Vagina (tissue), 2 donors: ENCODE data around the gene CENPE. TPM values are rescaled to one million over a fixed set of nuclear protein-coding genes. Genes with fewer than 3 reads are reported as not detected.
"Not testable (repeated sequence)": the region's sequence is repeated elsewhere in the genome, so short reads cannot be mapped to it uniquely, and the experiment has no call there.

Experiments used
- DNase-seq, 2 donors: peaks; one replicate each; pipeline ENCODE4 v3.0.0-alpha.2; 2017; ENCODE audit errors: extremely low spot score in 2 of 2
- H3K27ac ChIP-seq: fragments of 200-600 bp; sonication (generic); one replicate; pipeline ENCODE4 v1.5.1; 2019
- H3K27me3 ChIP-seq: fragments of 200-600 bp; sonication (generic); one replicate; pipeline ENCODE4 v1.5.1; 2019
- H3K36me3 ChIP-seq, 2 donors: fragments of 200-600 bp; sonication (generic); one replicate each; pipeline ENCODE4 v1.5.1; 2017 to 2019
- H3K4me1 ChIP-seq: fragments of 200-600 bp; sonication (generic); one replicate; pipeline ENCODE4 v1.5.1; 2019
- H3K4me3 ChIP-seq, 2 donors: fragments of 200-600 bp; sonication (generic); 1 replicate in 1 of 2; 2 replicates in 1 of 2; pipeline ENCODE4 v1.5.1; 2016 to 2019
- H3K9me3 ChIP-seq: fragments of 200-600 bp; sonication (generic); one replicate; pipeline ENCODE4 v1.5.1; 2019
- POLR2A ChIP-seq, 2 donors: fragments of 450-650 bp; IDR thresholded peaks; one replicate each; pipeline ENCODE4 v1.6.1; 2017; ENCODE audit warnings: antibody characterized with exemption in 2 of 2, mild to moderate bottlenecking in 2 of 2, moderate library complexity in 2 of 2
- POLR2AphosphoS5 ChIP-seq, 2 donors: sonication (generic); formaldehyde crosslinking; IDR thresholded peaks; one replicate each; pipeline ENCODE4 v1.9.0; 2017; ENCODE audit warnings: antibody characterized with exemption in 2 of 2, mild to moderate bottlenecking in 2 of 2, low read depth in 1 of 2; ENCODE audit not compliant: insufficient read depth in 1 of 2
- intact Hi-C: fragments of 100-400 bp; cut with DNase I; formaldehyde crosslinking; loops from one replicate; pipeline ENCODE4 v1.15.1; 2023
- total RNA-seq: library from RNA; depleted of rRNA; stranded (reverse); fragments of >200 nt; gene quantifications from one replicate; pipeline ENCODE4 v1.2.3, GENCODE V29; 2016
- TF ChIP-seq, protein P1 (sequence below), 3 experiments: fragments of 450-650 bp in 2 of 3; fragments of 200-600 bp in 1 of 3; sonication (generic) in 1 of 3; IDR thresholded peaks; one replicate each; pipeline ENCODE4 v1.5.1; 2017 to 2019; ENCODE audit warnings: antibody characterized with exemption in 3 of 3, mild to moderate bottlenecking in 2 of 3, moderate library complexity in 2 of 3

Gene CENPE
- total RNA-seq, 1 donor from 2014 or later, result 2.2 TPM

GRCh38 chr4:103171006-103171405, 27.1 kb downstream of the CENPE start:
- no peak for DNase-seq
- no peaks in the 10 kb centered on the region for H3K27me3 ChIP-seq
- no peak overlapping the region for H3K4me3 ChIP-seq
- no peaks in the 10 kb centered on the region for H3K4me1 ChIP-seq
- H3K9me3 ChIP-seq, result no peaks in the 10 kb centered on the region
- H3K27ac ChIP-seq, result no peak overlapping the region
- intact Hi-C loops, result no loop called here
- no peaks in the 10 kb centered on the region for H3K36me3 ChIP-seq
- TF ChIP-seq, protein P1, sequence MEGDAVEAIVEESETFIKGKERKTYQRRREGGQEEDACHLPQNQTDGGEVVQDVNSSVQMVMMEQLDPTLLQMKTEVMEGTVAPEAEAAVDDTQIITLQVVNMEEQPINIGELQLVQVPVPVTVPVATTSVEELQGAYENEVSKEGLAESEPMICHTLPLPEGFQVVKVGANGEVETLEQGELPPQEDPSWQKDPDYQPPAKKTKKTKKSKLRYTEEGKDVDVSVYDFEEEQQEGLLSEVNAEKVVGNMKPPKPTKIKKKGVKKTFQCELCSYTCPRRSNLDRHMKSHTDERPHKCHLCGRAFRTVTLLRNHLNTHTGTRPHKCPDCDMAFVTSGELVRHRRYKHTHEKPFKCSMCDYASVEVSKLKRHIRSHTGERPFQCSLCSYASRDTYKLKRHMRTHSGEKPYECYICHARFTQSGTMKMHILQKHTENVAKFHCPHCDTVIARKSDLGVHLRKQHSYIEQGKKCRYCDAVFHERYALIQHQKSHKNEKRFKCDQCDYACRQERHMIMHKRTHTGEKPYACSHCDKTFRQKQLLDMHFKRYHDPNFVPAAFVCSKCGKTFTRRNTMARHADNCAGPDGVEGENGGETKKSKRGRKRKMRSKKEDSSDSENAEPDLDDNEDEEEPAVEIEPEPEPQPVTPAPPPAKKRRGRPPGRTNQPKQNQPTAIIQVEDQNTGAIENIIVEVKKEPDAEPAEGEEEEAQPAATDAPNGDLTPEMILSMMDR (IDR thresholded peaks at IDR 0.05), result no peak
- TF ChIP-seq POLR2AphosphoS5 (IDR thresholded peaks at IDR 0.05; ENCODE audit: insufficient read depth in 1 of 2, low read depth in 1 of 2) (no peak), POLR2A (IDR thresholded peaks at IDR 0.05) (no peak)

DNA sequence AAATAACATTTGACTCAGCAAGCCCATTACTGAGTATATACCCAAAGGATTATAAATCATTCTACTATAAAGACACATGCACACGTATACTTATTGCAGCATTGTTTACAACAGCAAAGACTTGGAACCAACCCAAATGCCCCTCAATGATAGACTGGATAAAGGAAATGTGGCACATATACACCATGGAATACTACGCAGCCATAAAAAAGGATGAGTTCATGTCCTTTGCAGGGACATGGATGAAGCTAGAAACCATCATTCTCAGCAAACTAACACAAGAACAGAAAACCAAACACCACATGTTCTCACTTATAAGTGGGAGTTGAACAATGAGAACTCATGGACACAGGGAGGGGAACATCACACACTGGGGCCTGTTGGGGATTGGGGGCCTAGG, 28.4 kb downstream of the CENPE start:
- H3K9me3 ChIP-seq, H3K27ac ChIP-seq, H3K36me3 ChIP-seq, H3K27me3 ChIP-seq, H3K4me3 ChIP-seq, H3K4me1 ChIP-seq, DNase-seq, intact Hi-C loops: not testable (repeated sequence)

- intact Hi-C loops, result no loop called here
- Histone ChIP-seq H3K4me3 (no peak overlapping the region), H3K4me1 (no peaks in the 10 kb centered on the region)
Measured at GRCh38 chr4:103168993-103169392, 29.1 kb downstream of the CENPE start.

GRCh38 chr4:103162176-103162575, 36.0 kb downstream of the CENPE start:
- no peak overlapping the region for H3K4me3 ChIP-seq
- H3K4me1 ChIP-seq, result no peaks in the 10 kb centered on the region
- H3K27ac ChIP-seq, result no peak overlapping the region
- no peaks in the 10 kb centered on the region for H3K9me3 ChIP-seq
- DNase-seq, result no peak
- TF ChIP-seq POLR2A (IDR thresholded peaks at IDR 0.05), result no peak
- no peak for TF ChIP-seq POLR2AphosphoS5 (IDR thresholded peaks at IDR 0.05; ENCODE audit: insufficient read depth in 1 of 2, low read depth in 1 of 2)
- TF ChIP-seq, protein P1 (IDR thresholded peaks at IDR 0.05), result no peak
- H3K27me3 ChIP-seq, result no peaks in the 10 kb centered on the region
- H3K36me3 ChIP-seq, result no peaks in the 10 kb centered on the region
- intact Hi-C loops, result no loop called here

More at GRCh38 chr4:103168993-103169392, 29.1 kb downstream of the CENPE start:
- DNase-seq, result no peak
- no peaks in the 10 kb centered on the region for H3K36me3 ChIP-seq
- no peak overlapping the region for H3K27ac ChIP-seq
- no peaks in the 10 kb centered on the region for H3K27me3 ChIP-seq
- H3K9me3 ChIP-seq, result no peaks in the 10 kb centered on the region
- TF ChIP-seq POLR2A (IDR thresholded peaks at IDR 0.05) (no peak), POLR2AphosphoS5 (IDR thresholded peaks at IDR 0.05; ENCODE audit: insufficient read depth in 1 of 2, low read depth in 1 of 2) (no peak)
- TF ChIP-seq, protein P1 (IDR thresholded peaks at IDR 0.05), result no peak

GRCh38 chr4:103158760-103159159, 39.4 kb downstream of the CENPE start:
- no peaks in the 10 kb centered on the region for H3K36me3 ChIP-seq
- intact Hi-C loops, result no loop called here
- TF ChIP-seq, protein P1 (IDR thresholded peaks at IDR 0.05), result no peak
- TF ChIP-seq POLR2A (IDR thresholded peaks at IDR 0.05) (no peak), POLR2AphosphoS5 (IDR thresholded peaks at IDR 0.05; ENCODE audit: insufficient read depth in 1 of 2, low read depth in 1 of 2) (no peak)
- no peak for DNase-seq
- no peaks in the 10 kb centered on the region for H3K4me1 ChIP-seq
- no peaks in the 10 kb centered on the region for H3K27me3 ChIP-seq
- H3K9me3 ChIP-seq, result no peaks in the 10 kb centered on the region
- H3K27ac ChIP-seq, result no peak overlapping the region
- H3K4me3 ChIP-seq, result no peak overlapping the region

GRCh38 chr4:103156106-103156505, 42.0 kb downstream of the CENPE start:
- Histone ChIP-seq H3K36me3 (no peaks in the 10 kb centered on the region), H3K4me3 (no peak overlapping the region), H3K4me1 (no peaks in the 10 kb centered on the region), H3K9me3 (no peaks in the 10 kb centered on the region), H3K27me3 (no peaks in the 10 kb centered on the region), H3K27ac (no peak overlapping the region)
- TF ChIP-seq, protein P1 (IDR thresholded peaks at IDR 0.05), result no peak
- TF ChIP-seq POLR2A (IDR thresholded peaks at IDR 0.05), result no peak
- TF ChIP-seq POLR2AphosphoS5 (IDR thresholded peaks at IDR 0.05; ENCODE audit: insufficient read depth in 1 of 2, low read depth in 1 of 2), result no peak
- DNase-seq, result no peak
- intact Hi-C loops, result no loop called here
